Fibroblast of peridontal ligament (primary cell): Measurements from ENCODE around the gene CAPN10.

Experiments
- DNase-seq: peaks from one replicate; pipeline ENCODE4 v3.0.0-alpha.2; 2010; ENCODE audit errors: extremely low read depth

The CAPN10 gene

GRCh38 chr2:240589375-240589774, 2.8 kb downstream of the CAPN10 start:
- no peak for DNase-seq

- no peak for DNase-seq
Observed at GRCh38 chr2:240589850-240590525, 3.5 kb downstream of the CAPN10 start.

GRCh38 chr2:240590681-240591111, 4.2 kb downstream of the CAPN10 start:
- no peak for DNase-seq

GRCh38 chr2:240591226-240591625, 4.7 kb downstream of the CAPN10 start:
- no peak for DNase-seq

- no peak for DNase-seq
Observed at GRCh38 chr2:240591784-240592183, 5.2 kb downstream of the CAPN10 start.

GRCh38 chr2:240593026-240593702, 6.6 kb downstream of the CAPN10 start:
- DNase-seq: no peak

- no peak for DNase-seq
Observed at GRCh38 chr2:240593703-240594451, 7.3 kb downstream of the CAPN10 start.

GRCh38 chr2:240594511-240595380, 8.2 kb downstream of the CAPN10 start:
- DNase-seq: no peak

GRCh38 chr2:240595381-240596079, 9.0 kb downstream of the CAPN10 start:
- DNase-seq: no peak

GRCh38 chr2:240596080-240596460, 9.5 kb downstream of the CAPN10 start:
- no peak for DNase-seq

- DNase-seq: no peak
Observed at GRCh38 chr2:240596491-240596931, 10.0 kb downstream of the CAPN10 start.

- DNase-seq: no peak
Observed at GRCh38 chr2:240597054-240597418, 10.5 kb downstream of the CAPN10 start.

GRCh38 chr2:240597419-240598181, 11.1 kb downstream of the CAPN10 start:
- no peak for DNase-seq

- DNase-seq: no peak
Observed at GRCh38 chr2:240598311-240598911, 11.9 kb downstream of the CAPN10 start.

GRCh38 chr2:240599141-240599583, 12.6 kb downstream of the CAPN10 start:
- no peak for DNase-seq

- DNase-seq: no peak
Observed at GRCh38 chr2:240600451-240600961, 14.0 kb downstream of the CAPN10 start.

- no peak for DNase-seq
Observed at GRCh38 chr2:240601061-240601830, 14.7 kb downstream of the CAPN10 start.

GRCh38 chr2:240601831-240602160, 15.3 kb downstream of the CAPN10 start:
- DNase-seq: no peak
